GM23338 (cell line): ENCODE measurements around the gene COP1. TPM values are rescaled to one million over a fixed set of nuclear protein-coding genes. Genes with fewer than 3 reads are reported as not detected.

Experiments used
- ATAC-seq: fragments of 200-7000 bp; cut with Tn5 transposase; 3 replicates; pipeline ENCODE4 v1.9.1; 2020
- DNase-seq: peaks from one replicate; pipeline ENCODE4 v3.0.0-alpha.2; 2015; ENCODE audit warnings: low spot score
- H2AFZ ChIP-seq: fragments of 200-600 bp; sonication (generic); 2 replicates; pipeline ENCODE4 v1.8.0; 2016; ENCODE audit warnings: antibody characterized with exemption, mild to moderate bottlenecking, moderate library complexity
- H3F3A ChIP-seq: fragments of 200-600 bp; sonication (generic); replicated peaks from 2 replicates; pipeline ENCODE4 v1.8.0; 2017; ENCODE audit warnings: antibody characterized with exemption, mixed run types, low read depth
- H3K27ac ChIP-seq: fragments of 200-600 bp; sonication (generic); 2 replicates; pipeline ENCODE4 v1.6.1; 2016; ENCODE audit warnings: low read depth
- H3K27me3 ChIP-seq: fragments of 200-600 bp; sonication (generic); 2 replicates; pipeline ENCODE4 v1.8.0; 2016; ENCODE audit warnings: mild to moderate bottlenecking, mixed run types, moderate library complexity; ENCODE audit not compliant: insufficient read depth
- H3K36me3 ChIP-seq: fragments of 200-600 bp; sonication (generic); 2 replicates; pipeline ENCODE4 v1.8.0; 2016; ENCODE audit warnings: mild to moderate bottlenecking; ENCODE audit not compliant: insufficient read depth
- H3K4me1 ChIP-seq: fragments of 200-600 bp; sonication (generic); 2 replicates; pipeline ENCODE4 v1.8.0; 2016; ENCODE audit warnings: mild to moderate bottlenecking, moderate library complexity; ENCODE audit not compliant: insufficient read depth
- H3K4me2 ChIP-seq: fragments of 200-600 bp; sonication (generic); 2 replicates; pipeline ENCODE4 v1.7.1; 2017; ENCODE audit warnings: mixed run types
- H3K4me3 ChIP-seq: fragments of 200-600 bp; sonication (generic); 2 replicates; pipeline ENCODE4 v1.6.1; 2016; ENCODE audit warnings: mixed run types
- H3K79me2 ChIP-seq: fragments of 200-600 bp; sonication (generic); replicated peaks from 2 replicates; pipeline ENCODE4 v1.8.0; 2017; ENCODE audit warnings: mild to moderate bottlenecking; ENCODE audit not compliant: insufficient read depth
- H3K9me2 ChIP-seq: fragments of 200-600 bp; sonication (generic); 2 replicates; pipeline ENCODE4 v1.8.0; 2017; ENCODE audit not compliant: insufficient read depth
- H4K20me1 ChIP-seq: fragments of 200-600 bp; sonication (generic); replicated peaks from 2 replicates; pipeline ENCODE4 v1.8.0; 2017; ENCODE audit warnings: mild to moderate bottlenecking; ENCODE audit not compliant: insufficient read depth
- H3K27ac Mint-ChIP-seq: 2 replicates; pipeline ENCODE4 v1.8.0; 2020; ENCODE audit warnings: inconsistent platforms, mild to moderate bottlenecking, moderate library complexity, mixed read lengths
- H3K27me3 Mint-ChIP-seq: 3 replicates; pipeline ENCODE4 v1.8.0; 2022; ENCODE audit warnings: low read depth, mild to moderate bottlenecking, moderate library complexity, mixed read lengths, inconsistent platforms; ENCODE audit not compliant: insufficient read depth, poor library complexity
- H3K36me3 Mint-ChIP-seq: 3 replicates; pipeline ENCODE4 v1.8.0; 2021; ENCODE audit warnings: low read depth, mild to moderate bottlenecking, inconsistent platforms, moderate library complexity, mixed read lengths
- H3K4me1 Mint-ChIP-seq: 3 replicates; pipeline ENCODE4 v1.8.0; 2020; ENCODE audit warnings: mild to moderate bottlenecking, inconsistent platforms, mixed read lengths
- H3K4me3 Mint-ChIP-seq: 3 replicates; pipeline ENCODE4 v1.8.0; 2021; ENCODE audit warnings: moderate library complexity, mild to moderate bottlenecking, inconsistent platforms, mixed read lengths
- H3K9me3 Mint-ChIP-seq: 3 replicates; pipeline ENCODE4 v1.8.0; 2020; ENCODE audit warnings: moderate library complexity, mild to moderate bottlenecking, inconsistent platforms, mixed read lengths
- CREB1 ChIP-seq: fragments of 250-450 bp; sonication (Bioruptor Pico); IDR thresholded peaks from 2 replicates; pipeline ENCODE4 v1.5.0; 2020; ENCODE audit warnings: low read depth, mild to moderate bottlenecking, moderate library complexity
- EZH2 ChIP-seq: fragments of 200-600 bp; sonication (generic); IDR thresholded peaks from one replicate; pipeline ENCODE4 v1.8.0; 2017; ENCODE audit warnings: antibody characterized with exemption, mild to moderate bottlenecking, low read depth; ENCODE audit not compliant: unreplicated experiment
- EZH2phosphoT487 ChIP-seq: fragments of 200-600 bp; sonication (generic); IDR thresholded peaks from one replicate; pipeline ENCODE4 v1.8.1; 2018; ENCODE audit warnings: antibody characterized with exemption; ENCODE audit not compliant: unreplicated experiment
- JUNB ChIP-seq: IDR thresholded peaks from one replicate; pipeline ENCODE4 v1.6.1; 2016; ENCODE audit warnings: antibody characterized with exemption; ENCODE audit not compliant: unreplicated experiment
- NANOG ChIP-seq: IDR thresholded peaks from 2 replicates; pipeline ENCODE4 v1.6.1; 2016; ENCODE audit warnings: antibody characterized with exemption, borderline replicate concordance
- POLR2AphosphoS5 ChIP-seq: IDR thresholded peaks from 2 replicates; pipeline ENCODE4 v1.6.1; 2016; ENCODE audit warnings: antibody characterized with exemption, low read depth
- STAT1 ChIP-seq: IDR thresholded peaks from one replicate; pipeline ENCODE4 v1.6.1; 2016; ENCODE audit warnings: antibody characterized with exemption; ENCODE audit not compliant: unreplicated experiment
- ZNF114 ChIP-seq: fragments of 250-450 bp; sonication (Bioruptor Pico); IDR thresholded peaks from 2 replicates; pipeline ENCODE4 v1.5.0; 2020; ENCODE audit warnings: mild to moderate bottlenecking, moderate library complexity
- ZNF331 ChIP-seq: fragments of 250-450 bp; sonication (Bioruptor Pico); IDR thresholded peaks from 2 replicates; pipeline ENCODE4 v1.5.0; 2020; ENCODE audit warnings: low read depth, mild to moderate bottlenecking, moderate library complexity
- ZNF462 ChIP-seq: fragments of 250-450 bp; sonication (Bioruptor Pico); IDR thresholded peaks from 2 replicates; pipeline ENCODE4 v1.5.0; 2020; ENCODE audit warnings: mild to moderate bottlenecking, moderate library complexity
- polyA plus RNA-seq: library from polyadenylated mRNA; unstranded; fragments of >200 nt; fragmentation: Nextera tagmentation; extraction: Ambion mirVana; gene quantifications from 2 replicates; pipeline ENCODE4 v1.2.1, GENCODE V29; 2016
- total RNA-seq: library from RNA; depleted of rRNA; stranded (reverse); fragments of >200 nt; shearing (Covaris generic); gene quantifications from 2 replicates; pipeline ENCODE4 v1.2.3, GENCODE V29; 2014
- TF ChIP-seq, protein P1 (sequence below): IDR thresholded peaks from one replicate; pipeline ENCODE4 v1.6.1; 2018; ENCODE audit warnings: antibody characterized with exemption; ENCODE audit not compliant: unreplicated experiment
- TF ChIP-seq, protein P2 (sequence below): IDR thresholded peaks from 2 replicates; pipeline ENCODE4 v1.6.1; 2016; ENCODE audit warnings: antibody characterized with exemption
- TF ChIP-seq, protein P3 (sequence below), 2 experiments: fragments of 200-600 bp in 1 of 2; sonication (generic) in 1 of 2; conservative IDR thresholded peaks; 2 replicates each; pipeline versions ENCODE4 v1.5.1 to v1.6.1; 2016 to 2017; ENCODE audit warnings: antibody characterized with exemption in 2 of 2, low read depth in 2 of 2, mild to moderate bottlenecking in 2 of 2, moderate library complexity in 1 of 2

The COP1 gene
- total and polyA plus RNA-seq, 2 experiments from 2014 or later, result 54.0 to 54.9 TPM

GRCh38 chr1:176017722-176018121 lies 189.4 kb downstream of the COP1 start:
- Mint-ChIP-seq H3K27ac (no peak overlapping the region), H3K4me1 (no peaks in the 10 kb centered on the region), H3K27me3 (peaks cover 3% of the 10 kb centered on the region), H3K4me3 (no peak overlapping the region), H3K36me3 (peaks cover 9% of the 10 kb centered on the region; the same call in 1 of the 3 replicates), H3K9me3 (no peaks in the 10 kb centered on the region)
- Histone ChIP-seq H3K9me2 (no peaks in the 10 kb centered on the region), H3K27ac (no peak overlapping the region), H3K27me3 (no peaks in the 10 kb centered on the region), H4K20me1 (no peaks in the 10 kb centered on the region), H2AFZ (no peak overlapping the region), H3F3A (no peaks in the 10 kb centered on the region), H3K4me3 (no peak overlapping the region), H3K79me2 (no peaks in the 10 kb centered on the region), H3K4me1 (no peaks in the 10 kb centered on the region), H3K4me2 (no peak overlapping the region), H3K36me3 (no peaks in the 10 kb centered on the region)
- no peak for DNase-seq
- ATAC-seq, result no peak
- TF ChIP-seq, protein P1, sequence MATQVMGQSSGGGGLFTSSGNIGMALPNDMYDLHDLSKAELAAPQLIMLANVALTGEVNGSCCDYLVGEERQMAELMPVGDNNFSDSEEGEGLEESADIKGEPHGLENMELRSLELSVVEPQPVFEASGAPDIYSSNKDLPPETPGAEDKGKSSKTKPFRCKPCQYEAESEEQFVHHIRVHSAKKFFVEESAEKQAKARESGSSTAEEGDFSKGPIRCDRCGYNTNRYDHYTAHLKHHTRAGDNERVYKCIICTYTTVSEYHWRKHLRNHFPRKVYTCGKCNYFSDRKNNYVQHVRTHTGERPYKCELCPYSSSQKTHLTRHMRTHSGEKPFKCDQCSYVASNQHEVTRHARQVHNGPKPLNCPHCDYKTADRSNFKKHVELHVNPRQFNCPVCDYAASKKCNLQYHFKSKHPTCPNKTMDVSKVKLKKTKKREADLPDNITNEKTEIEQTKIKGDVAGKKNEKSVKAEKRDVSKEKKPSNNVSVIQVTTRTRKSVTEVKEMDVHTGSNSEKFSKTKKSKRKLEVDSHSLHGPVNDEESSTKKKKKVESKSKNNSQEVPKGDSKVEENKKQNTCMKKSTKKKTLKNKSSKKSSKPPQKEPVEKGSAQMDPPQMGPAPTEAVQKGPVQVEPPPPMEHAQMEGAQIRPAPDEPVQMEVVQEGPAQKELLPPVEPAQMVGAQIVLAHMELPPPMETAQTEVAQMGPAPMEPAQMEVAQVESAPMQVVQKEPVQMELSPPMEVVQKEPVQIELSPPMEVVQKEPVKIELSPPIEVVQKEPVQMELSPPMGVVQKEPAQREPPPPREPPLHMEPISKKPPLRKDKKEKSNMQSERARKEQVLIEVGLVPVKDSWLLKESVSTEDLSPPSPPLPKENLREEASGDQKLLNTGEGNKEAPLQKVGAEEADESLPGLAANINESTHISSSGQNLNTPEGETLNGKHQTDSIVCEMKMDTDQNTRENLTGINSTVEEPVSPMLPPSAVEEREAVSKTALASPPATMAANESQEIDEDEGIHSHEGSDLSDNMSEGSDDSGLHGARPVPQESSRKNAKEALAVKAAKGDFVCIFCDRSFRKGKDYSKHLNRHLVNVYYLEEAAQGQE, result no peak
- no peak for TF ChIP-seq NANOG
- TF ChIP-seq STAT1, result no peak
- TF ChIP-seq EZH2, result no peak
- TF ChIP-seq EZH2phosphoT487, result no peak
- no peak for TF ChIP-seq ZNF462 (CRISPR knock-in tag)
- TF ChIP-seq POLR2AphosphoS5, result no peak
- no peak for TF ChIP-seq ZNF331 (CRISPR knock-in tag)
- TF ChIP-seq ZNF114 (CRISPR knock-in tag), result no peak
- TF ChIP-seq, protein P2, sequence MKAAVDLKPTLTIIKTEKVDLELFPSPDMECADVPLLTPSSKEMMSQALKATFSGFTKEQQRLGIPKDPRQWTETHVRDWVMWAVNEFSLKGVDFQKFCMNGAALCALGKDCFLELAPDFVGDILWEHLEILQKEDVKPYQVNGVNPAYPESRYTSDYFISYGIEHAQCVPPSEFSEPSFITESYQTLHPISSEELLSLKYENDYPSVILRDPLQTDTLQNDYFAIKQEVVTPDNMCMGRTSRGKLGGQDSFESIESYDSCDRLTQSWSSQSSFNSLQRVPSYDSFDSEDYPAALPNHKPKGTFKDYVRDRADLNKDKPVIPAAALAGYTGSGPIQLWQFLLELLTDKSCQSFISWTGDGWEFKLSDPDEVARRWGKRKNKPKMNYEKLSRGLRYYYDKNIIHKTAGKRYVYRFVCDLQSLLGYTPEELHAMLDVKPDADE, result no peak
- TF ChIP-seq, protein P3, sequence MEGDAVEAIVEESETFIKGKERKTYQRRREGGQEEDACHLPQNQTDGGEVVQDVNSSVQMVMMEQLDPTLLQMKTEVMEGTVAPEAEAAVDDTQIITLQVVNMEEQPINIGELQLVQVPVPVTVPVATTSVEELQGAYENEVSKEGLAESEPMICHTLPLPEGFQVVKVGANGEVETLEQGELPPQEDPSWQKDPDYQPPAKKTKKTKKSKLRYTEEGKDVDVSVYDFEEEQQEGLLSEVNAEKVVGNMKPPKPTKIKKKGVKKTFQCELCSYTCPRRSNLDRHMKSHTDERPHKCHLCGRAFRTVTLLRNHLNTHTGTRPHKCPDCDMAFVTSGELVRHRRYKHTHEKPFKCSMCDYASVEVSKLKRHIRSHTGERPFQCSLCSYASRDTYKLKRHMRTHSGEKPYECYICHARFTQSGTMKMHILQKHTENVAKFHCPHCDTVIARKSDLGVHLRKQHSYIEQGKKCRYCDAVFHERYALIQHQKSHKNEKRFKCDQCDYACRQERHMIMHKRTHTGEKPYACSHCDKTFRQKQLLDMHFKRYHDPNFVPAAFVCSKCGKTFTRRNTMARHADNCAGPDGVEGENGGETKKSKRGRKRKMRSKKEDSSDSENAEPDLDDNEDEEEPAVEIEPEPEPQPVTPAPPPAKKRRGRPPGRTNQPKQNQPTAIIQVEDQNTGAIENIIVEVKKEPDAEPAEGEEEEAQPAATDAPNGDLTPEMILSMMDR (conservative IDR thresholded peaks at IDR 0.05; ENCODE audit: low read depth in 2 of 2), result no peak
- no peak for TF ChIP-seq JUNB
- TF ChIP-seq CREB1 (CRISPR knock-in tag), result no peak
